Measurements from ENCODE around the gene NBPF19.
A peak's percentile ranks its signal among the peaks of the same experiment; 100 is the strongest.
"Not testable (repeated sequence)": the region's sequence is repeated elsewhere in the genome, so short reads cannot be mapped to it uniquely, and the experiment has no call there.

NBPF19 gene

GRCh38 chr1:149474745-149475144, at the start of gene NBPF19:
NBPF19 (plus strand) TSS chr1:149475045; CDS start chr1:149475933, 888 bp downstream.
- DNase-seq (ENCODE audit: low spot score): not testable (repeated sequence)

GRCh38 chr1:149428317-149428716, 46.5 kb upstream of the NBPF19 start:
- not testable (repeated sequence) for DNase-seq (ENCODE audit: low spot score)

GRCh38 chr1:149445451-149445850, 29.4 kb upstream of the NBPF19 start:
- DNase-seq (ENCODE audit: low spot score): not testable (repeated sequence)

- DNase-seq (ENCODE audit: low spot score): not testable (repeated sequence)
Measured at GRCh38 chr1:149452196-149452595, 22.6 kb upstream of the NBPF19 start.

GRCh38 chr1:149452652-149453051, 22.2 kb upstream of the NBPF19 start:
- DNase-seq (ENCODE audit: low spot score): not testable (repeated sequence)

GRCh38 chr1:149558350-149558825, 83.5 kb downstream of the NBPF19 start:
- peak; percentile 65 for DNase-seq (ENCODE audit: low spot score)

- DNase-seq (ENCODE audit: low spot score): not testable (repeated sequence)
Measured at GRCh38 chr1:149561806-149562205, 87.0 kb downstream of the NBPF19 start.

- not testable (repeated sequence) for DNase-seq (ENCODE audit: low spot score)
Measured at GRCh38 chr1:149565485-149565884, 90.6 kb downstream of the NBPF19 start.

GRCh38 chr1:149572763-149573162, 97.9 kb downstream of the NBPF19 start:
- not testable (repeated sequence) for DNase-seq (ENCODE audit: low spot score)

GRCh38 chr1:149585592-149585991, 110.7 kb downstream of the NBPF19 start:
- peak; percentile 79 for DNase-seq (ENCODE audit: low spot score)
